SK-N-MC (cell line): ENCODE measurements around the gene UQCRC1.

Experiments
- EZH2 ChIP-seq: fragments of 200-600 bp; sonication (generic); IDR thresholded peaks from one replicate; pipeline ENCODE4 v1.6.1; 2017; ENCODE audit warnings: antibody characterized with exemption
- FOXP2 ChIP-seq: optimal IDR thresholded peaks from 2 replicates; pipeline ENCODE3; 2011; ENCODE audit warnings: mild to moderate bottlenecking, moderate library complexity; ENCODE audit not compliant: insufficient read depth; ENCODE audit errors: extremely low read length, control extremely low read depth
- POLR2AphosphoS5 ChIP-seq: IDR thresholded peaks from 2 replicates; pipeline ENCODE4 v1.6.1; 2012; ENCODE audit warnings: mild to moderate bottlenecking, low read depth, low read length, borderline replicate concordance

GRCh38 chr3:48567090-48567489, 42.4 kb downstream of the UQCRC1 start:
- TF ChIP-seq EZH2 (no peak), POLR2AphosphoS5 (no peak), FOXP2 (no peak)
